ENCODE data around the gene PIP4K2B. TPM values are rescaled to one million over a fixed set of nuclear protein-coding genes. Genes with fewer than 3 reads are reported as not detected.

PIP4K2B gene
- total and polyA plus RNA-seq, 9 of the 15 experiments (the other 6 are each of a cell fraction or from before 2014, with no cell fraction given) = 3.7 to 29.9 (median 23.0) TPM

DNA sequence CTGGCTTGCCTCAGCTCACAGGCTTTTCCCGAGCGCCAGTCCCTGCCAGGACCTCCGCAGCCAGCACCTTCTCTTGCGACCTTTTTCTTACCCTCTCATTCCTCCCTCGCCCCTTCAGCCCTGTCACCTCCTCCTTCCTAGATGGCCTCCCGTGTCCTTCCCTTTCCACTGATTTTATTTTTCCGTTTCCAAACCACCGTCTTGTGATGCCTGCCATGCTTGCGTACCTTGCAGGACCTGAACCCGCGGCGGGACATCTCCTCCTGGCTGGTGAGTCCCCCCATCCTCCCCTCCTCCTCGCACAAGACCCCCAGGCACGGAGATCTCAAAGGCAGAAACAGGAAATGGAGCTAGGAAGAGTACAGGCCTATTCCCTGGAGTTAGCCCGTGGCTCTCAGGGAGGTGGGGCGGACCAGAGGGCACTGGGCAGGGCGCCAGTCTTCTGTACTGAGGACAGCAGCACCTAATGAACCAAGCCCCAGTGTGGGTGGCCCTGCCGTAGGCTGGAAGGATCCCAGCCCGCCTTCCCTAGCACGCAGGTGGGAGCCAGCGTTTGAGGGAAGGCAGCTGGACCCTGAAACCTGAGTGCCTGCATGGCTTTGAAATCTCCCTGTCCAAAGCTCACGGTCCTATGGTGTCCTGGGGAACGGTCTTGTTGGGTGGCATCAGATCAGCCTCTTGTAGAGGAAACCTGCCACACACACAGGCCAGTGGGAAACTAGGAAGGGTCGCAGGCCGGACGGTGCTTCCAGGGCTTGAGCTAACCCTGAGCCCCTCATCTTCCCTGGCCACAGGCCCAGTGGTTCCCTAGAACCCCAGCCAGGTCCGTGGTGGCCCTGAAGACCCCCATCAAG lies 68.6 kb downstream of the PIP4K2B start (continued):
- TF ChIP-seq, protein P1, sequence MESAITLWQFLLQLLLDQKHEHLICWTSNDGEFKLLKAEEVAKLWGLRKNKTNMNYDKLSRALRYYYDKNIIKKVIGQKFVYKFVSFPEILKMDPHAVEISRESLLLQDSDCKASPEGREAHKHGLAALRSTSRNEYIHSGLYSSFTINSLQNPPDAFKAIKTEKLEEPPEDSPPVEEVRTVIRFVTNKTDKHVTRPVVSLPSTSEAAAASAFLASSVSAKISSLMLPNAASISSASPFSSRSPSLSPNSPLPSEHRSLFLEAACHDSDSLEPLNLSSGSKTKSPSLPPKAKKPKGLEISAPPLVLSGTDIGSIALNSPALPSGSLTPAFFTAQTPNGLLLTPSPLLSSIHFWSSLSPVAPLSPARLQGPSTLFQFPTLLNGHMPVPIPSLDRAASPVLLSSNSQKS (CRISPR knock-in tag; IDR thresholded peaks at IDR 0.05) = no peak
- TF ChIP-seq HDAC1 (IDR thresholded peaks at IDR 0.05) = peak in 1 of 2 experiments; percentile 85; a peak in 2 of 4 replicates
- no peak for TF ChIP-seq HMG20B (CRISPR knock-in tag; IDR thresholded peaks at IDR 0.05)
- peak; percentile 13 for TF ChIP-seq PHF20 (IDR thresholded peaks at IDR 0.05; ENCODE audit: partially characterized antibody)
- TF ChIP-seq ZEB2 (IDR thresholded peaks at IDR 0.05) = no peak
- TF ChIP-seq NFRKB (IDR thresholded peaks at IDR 0.05; ENCODE audit: low read depth) = 0 out of 2 replicates have a peak, but pooled peaks have one; percentile 45
- peak in 1 of 2 experiments; percentile 46; a peak in 1 of 4 replicates for TF ChIP-seq MNT (conservative IDR thresholded peaks at IDR 0.05)
- TF ChIP-seq FOXP1 (CRISPR knock-in tag; IDR thresholded peaks at IDR 0.05) = no peak
- TF ChIP-seq ZNF785 (CRISPR knock-in tag; IDR thresholded peaks at IDR 0.05) = no peak
- 0 out of 2 replicates have a peak, but pooled peaks have one; percentile 35 for TF ChIP-seq GATAD2A (IDR thresholded peaks at IDR 0.05)
- TF ChIP-seq, protein P2, sequence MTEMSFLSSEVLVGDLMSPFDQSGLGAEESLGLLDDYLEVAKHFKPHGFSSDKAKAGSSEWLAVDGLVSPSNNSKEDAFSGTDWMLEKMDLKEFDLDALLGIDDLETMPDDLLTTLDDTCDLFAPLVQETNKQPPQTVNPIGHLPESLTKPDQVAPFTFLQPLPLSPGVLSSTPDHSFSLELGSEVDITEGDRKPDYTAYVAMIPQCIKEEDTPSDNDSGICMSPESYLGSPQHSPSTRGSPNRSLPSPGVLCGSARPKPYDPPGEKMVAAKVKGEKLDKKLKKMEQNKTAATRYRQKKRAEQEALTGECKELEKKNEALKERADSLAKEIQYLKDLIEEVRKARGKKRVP (CRISPR knock-in tag; IDR thresholded peaks at IDR 0.05) = no peak
- 0 out of 2 replicates have a peak, but pooled peaks have one; percentile 24 for TF ChIP-seq ARID1B (IDR thresholded peaks at IDR 0.05)
- TF ChIP-seq HLTF (IDR thresholded peaks at IDR 0.05) = peak; percentile 84; the same call in 1 of the 2 replicates
- TF ChIP-seq UBTF (IDR thresholded peaks at IDR 0.05; ENCODE audit: borderline replicate concordance in 1 of 2, low read depth in 2 of 2, low read length in 2 of 2) = 0 out of 4 replicates have a peak, but pooled peaks of 1 of the 2 experiments have one; percentile 19
- TF ChIP-seq HDGF (IDR thresholded peaks at IDR 0.05) = peak; percentile 57; the same call in 1 of the 2 replicates
- TF ChIP-seq SIN3A (IDR thresholded peaks at IDR 0.05; ENCODE audit: borderline replicate concordance in 2 of 2, control insufficient read depth in 1 of 2, low read depth in 2 of 2, low read length in 2 of 2) = no peak; a peak in 1 of 4 replicates
- peak; percentile 16 for TF ChIP-seq ARHGAP35 (IDR thresholded peaks at IDR 0.05; ENCODE audit: partially characterized antibody)
- no peak for TF ChIP-seq ZNF324 (CRISPR knock-in tag; IDR thresholded peaks at IDR 0.05)
- TF ChIP-seq ZNF239 (CRISPR knock-in tag; IDR thresholded peaks at IDR 0.05) = no peak
- 0 out of 2 replicates have a peak, but pooled peaks have one; percentile 8 for TF ChIP-seq PKNOX1 (IDR thresholded peaks at IDR 0.05)
- peak; percentile 82; the same call in 1 of the 2 replicates for TF ChIP-seq PHF21A (IDR thresholded peaks at IDR 0.05; ENCODE audit: borderline replicate concordance, low read depth)
